ENCODE data around the gene ATP13A5.

The ATP13A5 gene

GRCh38 chr3:193243571-193243970 lies 135.0 kb downstream of the ATP13A5 start:
- Histone ChIP-seq H4K20me1 (ENCODE audit: insufficient read depth, low read length) (no peaks in the 10 kb centered on the region), H3K9ac (ENCODE audit: low read depth, low read length) (no peak overlapping the region), H3K9me3 (ENCODE audit: insufficient read depth, low read length, severe bottlenecking) (peaks cover 8% of the 10 kb centered on the region), H3K4me3 (ENCODE audit: low read depth in 1 of 2, low read length in 2 of 2) (no peak overlapping the region), H3K27me3 (ENCODE audit: insufficient read depth, low read length, poor library complexity) (no peaks in the 10 kb centered on the region), H3K4me1 (ENCODE audit: insufficient read depth, low read length) (no peaks in the 10 kb centered on the region), H3K79me2 (ENCODE audit: insufficient read depth, low read length) (no peaks in the 10 kb centered on the region), H3K4me2 (ENCODE audit: insufficient read depth, low read length) (no peak overlapping the region), H3K36me3 (ENCODE audit: insufficient read depth, low read length) (no peaks in the 10 kb centered on the region), H3K27ac (ENCODE audit: low read length) (no peak overlapping the region), H2AFZ (ENCODE audit: low read depth, low read length) (no peak overlapping the region)
- TF ChIP-seq EZH2 (IDR thresholded peaks at IDR 0.05; ENCODE audit: borderline replicate concordance, low read depth, low read length, severe bottlenecking): no peak
- no peak for TF ChIP-seq CTCF (IDR thresholded peaks at IDR 0.05; ENCODE audit: borderline replicate concordance, extremely low read depth, low read length, poor library complexity, severe bottlenecking)
- no peak for DNase-seq
- ATAC-seq (ENCODE audit: insufficient read depth, low read depth): no peak

GRCh38 chr3:193241716-193242115 lies 136.8 kb downstream of the ATP13A5 start:
- Histone ChIP-seq H3K4me2 (ENCODE audit: insufficient read depth, low read length) (no peak overlapping the region), H3K4me3 (ENCODE audit: low read depth in 1 of 2, low read length in 2 of 2) (no peak overlapping the region)

GRCh38 chr3:193240850-193241706 lies 137.5 kb downstream of the ATP13A5 start, which contains the start of gene PLAAT1:
Gene PLAAT1 (plus strand): TSS chr3:193241222. CDS start chr3:193255651, 14,429 bp downstream.
- Histone ChIP-seq H3K4me1 (ENCODE audit: insufficient read depth, low read length) (no peaks in the 10 kb centered on the region), H4K20me1 (ENCODE audit: insufficient read depth, low read length) (no peaks in the 10 kb centered on the region), H3K36me3 (ENCODE audit: insufficient read depth, low read length) (no peaks in the 10 kb centered on the region), H3K27me3 (ENCODE audit: insufficient read depth, low read length, poor library complexity) (no peaks in the 10 kb centered on the region), H3K4me2 (ENCODE audit: insufficient read depth, low read length) (no peak within 1 kb of the TSS), H2AFZ (ENCODE audit: low read depth, low read length) (no peak within 1 kb of the TSS), H3K79me2 (ENCODE audit: insufficient read depth, low read length) (no peaks in the 10 kb centered on the region), H3K9ac (ENCODE audit: low read depth, low read length) (no peak within 1 kb of the TSS), H3K9me3 (ENCODE audit: insufficient read depth, low read length, severe bottlenecking) (no peaks in the 10 kb centered on the region), H3K4me3 (ENCODE audit: low read depth in 1 of 2, low read length in 2 of 2) (no peak within 1 kb of the TSS), H3K27ac (ENCODE audit: low read length) (no peak within 1 kb of the TSS)
- TF ChIP-seq CTCF (IDR thresholded peaks at IDR 0.05; ENCODE audit: borderline replicate concordance, extremely low read depth, low read length, poor library complexity, severe bottlenecking): no peak
- no peak for TF ChIP-seq EZH2 (IDR thresholded peaks at IDR 0.05; ENCODE audit: borderline replicate concordance, low read depth, low read length, severe bottlenecking)
- DNase-seq: no peak
- ATAC-seq (ENCODE audit: insufficient read depth, low read depth): no peak

More at GRCh38 chr3:193241716-193242115, 136.8 kb downstream of the ATP13A5 start:
- H3K4me1 ChIP-seq (ENCODE audit: insufficient read depth, low read length): no peaks in the 10 kb centered on the region
- H3K27ac ChIP-seq (ENCODE audit: low read length): no peak overlapping the region
- no peak overlapping the region for H3K9ac ChIP-seq (ENCODE audit: low read depth, low read length)
- no peaks in the 10 kb centered on the region for H4K20me1 ChIP-seq (ENCODE audit: insufficient read depth, low read length)
- H3K27me3 ChIP-seq (ENCODE audit: insufficient read depth, low read length, poor library complexity): no peaks in the 10 kb centered on the region
- H2AFZ ChIP-seq (ENCODE audit: low read depth, low read length): no peak overlapping the region
- TF ChIP-seq EZH2 (IDR thresholded peaks at IDR 0.05; ENCODE audit: borderline replicate concordance, low read depth, low read length, severe bottlenecking) (no peak), CTCF (IDR thresholded peaks at IDR 0.05; ENCODE audit: borderline replicate concordance, extremely low read depth, low read length, poor library complexity, severe bottlenecking) (no peak)
- no peaks in the 10 kb centered on the region for H3K36me3 ChIP-seq (ENCODE audit: insufficient read depth, low read length)
- H3K79me2 ChIP-seq (ENCODE audit: insufficient read depth, low read length): no peaks in the 10 kb centered on the region
- H3K9me3 ChIP-seq (ENCODE audit: insufficient read depth, low read length, severe bottlenecking): no peaks in the 10 kb centered on the region
- ATAC-seq (ENCODE audit: insufficient read depth, low read depth): no peak
- DNase-seq: no peak
